OCI-M2 (cell line): ENCODE data around the gene AQP9.

Experiments
- DNase-seq: peaks from one replicate; lab custom pipeline; 2025; ENCODE audit not compliant: unreplicated experiment; lab: John Stamatoyannopoulos, UW

Gene AQP9

DNA sequence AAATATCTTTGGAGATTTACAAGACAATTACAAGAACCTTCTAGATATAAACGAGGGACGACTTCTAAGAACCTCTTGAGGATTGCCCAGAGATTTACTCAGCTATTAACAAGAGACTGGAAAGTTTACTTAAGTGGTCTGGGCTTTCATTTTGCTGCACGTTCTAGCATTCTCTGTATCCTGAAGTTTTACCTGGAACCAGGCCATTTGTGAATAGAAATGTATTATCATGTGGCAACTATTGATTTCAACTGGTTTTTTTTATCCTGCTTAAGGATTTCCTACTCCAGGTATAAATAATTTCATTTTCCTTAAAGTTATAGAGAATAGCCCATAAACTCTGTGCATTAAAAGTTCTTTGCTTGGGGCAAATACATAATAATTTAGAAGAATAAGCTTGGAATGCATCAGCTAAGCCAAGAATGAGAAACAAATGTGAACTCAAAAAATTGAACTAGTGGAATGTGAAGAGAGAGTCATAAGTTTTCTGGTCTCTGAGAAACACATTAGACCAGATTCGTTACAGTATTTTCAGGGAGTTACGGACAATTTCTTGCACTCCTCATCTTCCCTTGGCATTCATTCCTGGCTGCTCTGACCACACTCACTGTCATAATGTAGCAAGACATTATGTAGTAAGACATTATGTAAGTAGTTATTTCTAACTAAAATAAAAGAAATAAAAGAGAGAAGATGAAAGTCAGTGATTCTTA is 1.3 kb downstream of the AQP9 start:
- no peak for DNase-seq

DNA sequence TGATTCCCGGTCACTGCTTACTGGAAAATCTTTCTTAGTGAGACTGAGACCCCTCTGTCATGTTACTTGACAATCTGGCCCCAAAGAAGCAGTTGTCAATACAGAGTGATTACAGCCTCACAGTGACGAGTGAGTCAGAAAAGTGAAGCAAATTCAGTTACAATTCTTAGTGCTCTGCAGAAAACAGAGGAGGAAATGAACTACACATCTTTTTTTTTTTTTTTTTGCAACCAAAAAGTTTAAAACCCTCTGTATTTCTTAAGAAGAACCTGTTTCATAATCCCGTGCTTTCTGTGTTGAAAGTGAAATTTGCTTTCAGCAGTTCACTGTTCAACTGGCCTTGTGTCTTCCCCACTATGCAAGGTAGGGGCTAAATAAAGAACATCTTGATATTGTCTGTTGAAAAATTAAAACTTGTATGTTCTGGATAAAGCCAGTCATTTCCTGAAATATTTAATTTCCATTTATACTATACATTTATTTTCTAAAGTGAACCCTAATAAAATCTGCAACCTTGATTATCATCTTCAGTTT is 1.9 kb downstream of the AQP9 start:
- no peak for DNase-seq

GRCh38 chr15:58141894-58142293 is 3.7 kb downstream of the AQP9 start:
- DNase-seq, result no peak

GRCh38 chr15:58142827-58143461 is 4.8 kb downstream of the AQP9 start:
- DNase-seq, result no peak

- DNase-seq, result no peak
Measured at GRCh38 chr15:58145606-58146005, 7.4 kb downstream of the AQP9 start.

DNA sequence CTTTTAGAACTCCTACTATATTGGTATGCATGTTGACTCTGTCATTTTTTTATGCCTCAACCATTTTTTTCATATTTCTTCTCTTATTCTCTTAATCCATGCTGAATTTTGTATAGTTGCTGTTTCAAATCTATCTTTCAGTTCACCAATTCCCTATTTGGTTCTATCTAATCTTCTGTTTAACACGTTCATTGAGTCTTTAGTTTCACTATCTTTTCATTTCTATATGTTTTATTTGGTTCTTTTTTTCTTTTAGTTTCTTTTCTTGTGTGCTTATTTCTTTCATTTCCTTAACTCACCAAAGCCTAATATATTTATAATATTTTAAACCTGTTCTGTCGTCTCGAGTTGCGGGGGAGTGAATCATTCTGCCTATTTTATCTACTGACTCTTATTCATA is 8.0 kb downstream of the AQP9 start:
- no peak for DNase-seq

GRCh38 chr15:58146749-58147148 is 8.6 kb downstream of the AQP9 start:
- no peak for DNase-seq

DNA sequence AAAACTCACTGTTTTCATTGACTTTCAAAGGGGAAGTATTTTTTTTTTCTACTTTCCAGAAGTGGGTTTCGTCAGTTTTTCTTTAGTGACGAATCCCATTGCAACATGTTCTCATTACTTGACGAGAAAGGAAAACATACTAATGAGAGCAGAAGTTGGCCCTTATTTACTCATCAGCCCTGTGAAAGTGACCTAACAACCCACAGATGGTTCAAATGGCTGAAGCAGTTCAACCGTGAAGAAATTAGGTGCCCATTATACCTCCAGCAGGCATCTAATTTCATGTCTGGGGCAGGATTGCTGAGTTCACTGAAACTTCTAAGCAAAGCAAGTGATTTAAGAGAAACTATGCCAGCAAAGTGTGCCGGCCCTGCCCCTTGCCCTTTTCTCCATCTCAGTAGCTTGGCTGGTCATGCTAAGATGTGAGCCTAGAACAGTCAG is 9.0 kb downstream of the AQP9 start:
- no peak for DNase-seq

DNA sequence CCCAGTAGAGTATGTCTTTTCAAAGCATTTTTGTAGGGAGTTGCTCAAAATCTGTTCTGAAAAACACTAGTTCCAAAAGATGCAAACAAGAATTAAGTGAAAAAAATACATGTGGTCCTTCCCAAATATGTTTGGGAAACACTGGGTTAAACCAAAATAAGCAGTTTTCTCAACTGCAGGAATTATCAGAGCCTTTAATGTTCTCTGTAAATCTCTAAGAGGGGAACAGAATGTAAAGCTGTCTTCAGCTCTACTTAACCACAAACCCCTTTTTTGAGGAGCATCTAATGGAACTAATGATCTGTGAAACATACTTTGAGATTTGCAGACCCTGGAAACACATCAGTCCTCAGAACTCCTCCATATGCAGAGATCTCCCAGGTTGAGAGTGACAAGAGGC is 9.9 kb downstream of the AQP9 start:
- DNase-seq, result no peak

- DNase-seq, result no peak
Measured at GRCh38 chr15:58148633-58149445, 10.7 kb downstream of the AQP9 start.

DNA sequence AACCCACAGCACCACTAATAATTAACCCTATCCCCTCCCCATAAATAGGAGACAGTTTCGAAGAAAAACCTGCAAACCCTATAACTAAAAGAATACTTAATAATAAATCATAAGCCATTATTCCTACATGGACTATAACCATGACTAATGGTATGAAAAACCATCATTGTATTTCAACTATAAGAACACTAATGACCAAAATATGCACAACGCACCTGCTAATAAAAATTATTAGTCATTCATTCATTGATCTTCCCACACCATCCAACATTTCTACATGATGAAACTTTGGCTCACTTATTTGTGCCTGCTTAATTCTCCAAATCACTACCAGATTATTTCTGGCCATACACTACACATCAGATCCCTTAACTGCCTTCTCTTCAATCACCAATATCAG is 16.6 kb downstream of the AQP9 start:
- DNase-seq, result no peak

GRCh38 chr15:58159827-58160386 is 21.7 kb downstream of the AQP9 start:
- no peak for DNase-seq

- DNase-seq, result no peak
Measured at GRCh38 chr15:58161436-58161930, 23.3 kb downstream of the AQP9 start.

- DNase-seq, result no peak
Measured at GRCh38 chr15:58163985-58164384, 25.8 kb downstream of the AQP9 start.

DNA sequence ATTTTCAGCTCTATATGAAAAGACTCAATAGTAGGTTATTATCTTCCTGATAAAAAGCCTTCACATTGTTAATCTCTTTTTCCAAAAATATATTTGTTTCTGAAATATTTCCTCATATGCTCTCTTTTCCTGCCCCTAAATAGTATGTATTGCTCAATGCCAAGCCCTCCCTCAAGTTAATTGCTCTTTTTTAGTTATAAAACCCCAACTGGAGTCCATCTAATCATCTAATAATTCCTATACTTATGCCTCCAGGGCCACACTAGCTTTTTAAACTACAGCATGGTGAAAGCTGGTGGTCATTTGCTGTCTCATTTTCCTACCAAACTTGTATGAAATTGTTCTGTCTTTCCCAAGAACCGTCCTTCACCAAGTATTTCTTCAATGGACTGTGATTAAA is 26.7 kb downstream of the AQP9 start:
- no peak for DNase-seq

DNA sequence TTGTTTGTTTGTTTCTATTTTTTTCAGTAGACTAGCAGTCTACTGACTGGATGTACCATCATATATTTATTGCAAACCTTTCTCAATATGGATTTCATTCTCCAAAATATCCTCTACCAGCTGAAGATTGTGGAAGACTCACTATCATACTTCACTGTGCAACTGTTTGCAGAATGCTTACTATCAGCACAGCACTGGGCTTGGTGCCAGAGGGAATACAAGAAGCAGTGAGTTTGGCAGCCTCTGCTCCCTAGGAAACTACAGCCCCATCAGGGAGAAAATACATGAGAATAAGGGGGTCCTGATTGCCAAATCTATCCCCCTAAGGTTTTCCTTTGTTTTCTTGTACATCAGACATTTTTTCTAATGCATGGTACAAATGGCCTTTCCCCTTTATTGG is 27.5 kb downstream of the AQP9 start:
- DNase-seq, result no peak

GRCh38 chr15:58167095-58167691 is 29.0 kb downstream of the AQP9 start:
- no peak for DNase-seq

DNA sequence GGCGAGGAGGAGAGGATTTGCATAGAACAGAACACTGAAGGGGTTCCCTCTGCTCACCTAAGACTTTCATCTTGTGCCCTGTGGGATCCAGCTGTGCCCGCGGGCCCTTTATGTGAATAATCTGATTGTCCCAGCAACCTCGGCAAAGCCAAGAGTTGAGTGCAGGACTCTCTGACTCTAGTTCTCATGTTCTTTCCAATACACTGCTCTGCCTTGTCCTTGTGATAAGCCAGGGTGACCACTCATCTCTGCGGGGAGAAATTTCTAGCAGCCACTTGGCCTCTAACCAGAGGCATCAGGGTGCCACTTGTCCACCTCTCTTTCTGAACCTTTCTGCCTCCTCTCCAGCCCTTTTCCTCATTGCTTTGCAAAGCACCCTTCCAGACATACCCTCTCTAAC is 31.8 kb downstream of the AQP9 start:
- no peak for DNase-seq

- no peak for DNase-seq
Measured at GRCh38 chr15:58171476-58172061, 33.4 kb downstream of the AQP9 start.

- DNase-seq, result no peak
Measured at GRCh38 chr15:58174709-58175108, 36.5 kb downstream of the AQP9 start.

DNA sequence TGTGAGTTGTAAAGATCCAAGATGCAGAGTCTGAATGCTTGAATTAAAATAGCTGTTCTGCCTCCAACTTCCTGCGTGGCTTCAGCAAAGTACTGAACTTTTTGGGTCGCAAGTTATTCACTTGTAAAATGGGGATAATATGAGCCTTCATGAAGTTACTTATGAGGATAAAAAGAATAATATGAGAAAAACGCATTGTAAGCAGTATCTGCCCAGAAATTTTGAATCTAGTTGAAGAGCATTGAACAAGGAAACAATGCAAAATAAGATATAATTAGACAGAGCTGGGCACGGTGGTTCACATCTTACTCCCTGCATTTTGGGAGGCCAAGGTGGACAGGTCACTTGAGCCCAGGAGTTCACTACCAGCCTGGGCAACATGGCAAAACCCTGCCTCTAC is 37.8 kb downstream of the AQP9 start:
- no peak for DNase-seq
